ENCODE results near the gene KIF13A.

DNA sequence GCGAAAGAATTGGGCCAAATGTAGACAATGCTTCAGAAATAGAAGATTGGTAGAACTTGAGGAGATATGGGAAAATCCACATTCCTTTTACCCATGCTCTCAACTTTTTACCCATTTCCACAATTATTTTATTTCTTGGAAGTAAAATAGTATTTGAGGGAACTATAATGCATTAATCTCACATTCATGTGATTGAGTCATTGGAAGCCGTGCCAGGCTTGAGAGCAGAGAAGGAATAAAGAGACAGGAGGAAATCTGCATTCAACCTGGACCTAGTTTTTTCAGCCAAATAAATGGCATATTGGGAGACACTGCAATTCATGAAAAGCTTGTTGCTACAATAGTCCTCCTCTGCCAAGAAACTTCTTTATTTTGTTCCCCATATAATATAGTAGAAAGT, 278.0 kb downstream of the KIF13A start:
- TF ChIP-seq, protein P1, sequence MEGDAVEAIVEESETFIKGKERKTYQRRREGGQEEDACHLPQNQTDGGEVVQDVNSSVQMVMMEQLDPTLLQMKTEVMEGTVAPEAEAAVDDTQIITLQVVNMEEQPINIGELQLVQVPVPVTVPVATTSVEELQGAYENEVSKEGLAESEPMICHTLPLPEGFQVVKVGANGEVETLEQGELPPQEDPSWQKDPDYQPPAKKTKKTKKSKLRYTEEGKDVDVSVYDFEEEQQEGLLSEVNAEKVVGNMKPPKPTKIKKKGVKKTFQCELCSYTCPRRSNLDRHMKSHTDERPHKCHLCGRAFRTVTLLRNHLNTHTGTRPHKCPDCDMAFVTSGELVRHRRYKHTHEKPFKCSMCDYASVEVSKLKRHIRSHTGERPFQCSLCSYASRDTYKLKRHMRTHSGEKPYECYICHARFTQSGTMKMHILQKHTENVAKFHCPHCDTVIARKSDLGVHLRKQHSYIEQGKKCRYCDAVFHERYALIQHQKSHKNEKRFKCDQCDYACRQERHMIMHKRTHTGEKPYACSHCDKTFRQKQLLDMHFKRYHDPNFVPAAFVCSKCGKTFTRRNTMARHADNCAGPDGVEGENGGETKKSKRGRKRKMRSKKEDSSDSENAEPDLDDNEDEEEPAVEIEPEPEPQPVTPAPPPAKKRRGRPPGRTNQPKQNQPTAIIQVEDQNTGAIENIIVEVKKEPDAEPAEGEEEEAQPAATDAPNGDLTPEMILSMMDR (IDR thresholded peaks at IDR 0.05 in 8 of 11, conservative IDR thresholded peaks at IDR 0.05 in 3 of 11), result no peak
- no peak for TF ChIP-seq POLR2A (IDR thresholded peaks at IDR 0.05)

Data from spleen (tissue), 7 donors.